BJ (cell line): Measurements from ENCODE around the gene MAP1LC3B2. TPM values are rescaled to one million over a fixed set of nuclear protein-coding genes. Genes with fewer than 3 reads are reported as not detected.

Experiments
- CTCF ChIA-PET: fragments of 350-600 bp; formaldehyde crosslinking; extraction: SDS; loops from one replicate; lab custom pipeline; 2021; ENCODE audit warnings: antibody characterized with exemption, inconsistent platforms; lab: Yijun Ruan, JAX
- POLR2A ChIA-PET: fragments of 300-600 bp; sonication (Branson Sonifier 250); formaldehyde crosslinking; extraction: SDS; loops from one replicate; lab custom pipeline; 2021; ENCODE audit warnings: antibody characterized with exemption; lab: Charles Lee
- DNase-seq: peaks from one replicate; pipeline ENCODE4 v3.0.0-alpha.2; 2011; ENCODE audit warnings: low read depth
- H3K27me3 ChIP-seq: 2 replicates; pipeline ENCODE4 v1.6.0; 2011; ENCODE audit warnings: low read length; ENCODE audit not compliant: control insufficient read depth, insufficient read depth
- H3K36me3 ChIP-seq: 2 replicates; pipeline ENCODE4 v1.5.1; 2011; ENCODE audit warnings: low read length; ENCODE audit not compliant: control insufficient read depth, insufficient read depth
- H3K4me3 ChIP-seq: 2 replicates; pipeline ENCODE4 v1.5.1; 2011; ENCODE audit warnings: low read depth, mild to moderate bottlenecking, control low read depth, low read length
- polyA plus RNA-seq: library from polyadenylated mRNA; depleted of rRNA; stranded (reverse); fragments of >200 nt; gene quantifications from 2 replicates; pipeline ENCODE4 v1.2.3, GENCODE V29; 2011
- TF ChIP-seq, protein P1 (sequence below): IDR thresholded peaks from 2 replicates; pipeline ENCODE4 v1.5.1; 2011; ENCODE audit warnings: low read depth, mild to moderate bottlenecking, control low read depth, inconsistent platforms, low read length, moderate library complexity; ENCODE audit not compliant: insufficient read depth

Gene MAP1LC3B2
- polyA plus RNA-seq, 1 experiment = 1.6 TPM

DNA sequence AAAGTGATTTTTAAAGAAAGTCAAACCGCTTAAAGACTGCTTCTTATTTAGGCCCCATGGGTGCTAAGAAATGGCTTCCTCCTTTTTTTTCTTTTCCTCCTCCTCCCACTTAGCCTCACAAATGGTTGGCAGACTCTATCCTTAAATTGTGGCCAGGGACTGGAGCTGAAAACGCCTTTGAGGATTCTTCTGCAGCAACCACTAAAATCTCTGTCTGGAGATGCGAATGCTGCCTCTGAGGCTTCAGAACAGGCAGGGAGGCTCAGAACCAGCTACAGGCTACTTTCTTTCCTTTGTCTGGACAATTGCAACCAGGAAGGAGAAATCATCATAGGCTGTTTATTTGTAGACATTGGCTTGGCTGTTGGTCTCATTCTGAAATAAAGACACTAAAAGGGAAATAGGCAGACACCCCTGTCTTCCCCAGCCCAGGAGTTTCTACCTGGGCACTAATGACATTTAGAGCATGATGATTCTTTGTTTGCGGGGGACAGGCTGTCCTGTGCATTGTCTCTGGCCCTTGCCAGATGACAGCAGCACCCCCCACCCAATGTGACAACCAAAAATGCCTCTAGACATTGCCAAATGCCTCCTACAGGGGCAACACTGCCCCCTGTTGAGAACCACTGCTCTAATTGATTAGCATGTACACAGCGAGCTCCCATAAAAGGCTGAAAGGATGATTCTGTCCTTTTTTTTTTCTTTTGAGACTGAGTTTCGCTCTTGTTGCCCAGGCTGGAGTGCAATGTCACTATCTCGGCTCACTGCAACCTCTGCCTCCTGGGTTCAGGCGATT lies 50.3 kb downstream of the MAP1LC3B2 start:
- Histone ChIP-seq H3K36me3 (no peaks in the 10 kb centered on the region), H3K27me3 (peaks cover 2% of the 10 kb centered on the region; the same call in 1 of the 2 replicates), H3K4me3 (no peak overlapping the region)
- DNase-seq = no peak
- TF ChIP-seq, protein P1, sequence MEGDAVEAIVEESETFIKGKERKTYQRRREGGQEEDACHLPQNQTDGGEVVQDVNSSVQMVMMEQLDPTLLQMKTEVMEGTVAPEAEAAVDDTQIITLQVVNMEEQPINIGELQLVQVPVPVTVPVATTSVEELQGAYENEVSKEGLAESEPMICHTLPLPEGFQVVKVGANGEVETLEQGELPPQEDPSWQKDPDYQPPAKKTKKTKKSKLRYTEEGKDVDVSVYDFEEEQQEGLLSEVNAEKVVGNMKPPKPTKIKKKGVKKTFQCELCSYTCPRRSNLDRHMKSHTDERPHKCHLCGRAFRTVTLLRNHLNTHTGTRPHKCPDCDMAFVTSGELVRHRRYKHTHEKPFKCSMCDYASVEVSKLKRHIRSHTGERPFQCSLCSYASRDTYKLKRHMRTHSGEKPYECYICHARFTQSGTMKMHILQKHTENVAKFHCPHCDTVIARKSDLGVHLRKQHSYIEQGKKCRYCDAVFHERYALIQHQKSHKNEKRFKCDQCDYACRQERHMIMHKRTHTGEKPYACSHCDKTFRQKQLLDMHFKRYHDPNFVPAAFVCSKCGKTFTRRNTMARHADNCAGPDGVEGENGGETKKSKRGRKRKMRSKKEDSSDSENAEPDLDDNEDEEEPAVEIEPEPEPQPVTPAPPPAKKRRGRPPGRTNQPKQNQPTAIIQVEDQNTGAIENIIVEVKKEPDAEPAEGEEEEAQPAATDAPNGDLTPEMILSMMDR = no peak
- ChIA-PET POLR2A (no interaction called here), CTCF (interaction anchor here (0.7 to 2.9 kb wide), 6 partner anchors 10 to 1695 kb away, joined by 3 to 13 read pairs (median 3); no protein-coding TSS in a partner anchor)

DNA sequence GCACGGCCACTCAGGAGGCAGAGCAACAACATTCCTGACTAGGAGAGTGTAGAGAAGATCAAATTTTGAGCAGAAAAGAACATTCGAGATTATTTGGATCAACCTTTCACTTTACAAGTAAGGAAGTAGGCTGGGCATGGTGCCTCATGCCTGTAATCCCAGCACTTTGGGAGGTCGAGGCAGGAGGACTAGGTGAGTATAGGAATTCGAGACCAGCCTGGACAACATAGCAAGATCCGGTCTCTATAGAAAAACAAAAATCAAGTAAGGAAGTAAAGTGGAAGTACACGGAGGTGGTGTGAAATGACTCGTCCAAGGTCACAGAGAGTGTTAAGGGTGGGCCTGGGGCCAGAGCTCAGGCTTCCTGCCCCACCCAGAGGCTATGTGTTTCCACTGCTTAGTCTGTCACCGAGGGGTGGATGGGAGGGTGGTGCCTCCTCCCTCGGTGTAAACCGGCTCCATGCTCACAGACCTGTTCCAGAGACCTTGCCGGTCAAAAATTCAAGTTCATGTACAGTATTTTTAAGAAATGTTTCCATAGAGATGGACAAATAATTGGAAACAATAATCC lies 51.9 kb downstream of the MAP1LC3B2 start:
- TF ChIP-seq, protein P1 = no peak
- Histone ChIP-seq H3K36me3 (no peaks in the 10 kb centered on the region), H3K4me3 (no peak overlapping the region), H3K27me3 (peaks cover 2% of the 10 kb centered on the region; the same call in 1 of the 2 replicates)
- ChIA-PET POLR2A (no interaction called here), CTCF (interaction anchor here (1.3 to 2.9 kb wide), 3 partner anchors 8 to 613 kb away, joined by 4 to 13 read pairs (median 9); no protein-coding TSS in a partner anchor)
- DNase-seq = no peak

DNA sequence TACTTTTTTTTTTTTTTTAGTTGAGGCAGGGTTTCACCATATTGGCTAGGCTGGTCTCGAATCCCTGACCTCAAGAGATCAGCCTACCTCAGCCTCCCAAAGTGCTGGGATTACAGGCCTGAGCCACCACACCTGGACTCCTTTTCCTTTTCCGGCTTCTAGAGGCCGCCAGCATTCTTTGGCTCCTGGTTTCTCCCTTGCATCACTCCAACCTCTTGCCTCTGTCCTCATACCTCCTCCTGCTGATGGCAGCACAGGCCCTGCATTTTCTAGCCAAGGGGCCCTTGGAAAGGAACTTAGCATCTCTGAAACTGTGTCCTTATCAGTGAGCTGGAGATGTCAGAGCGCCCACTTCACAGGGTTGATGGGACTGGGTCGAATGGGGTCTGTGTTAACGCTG lies 53.3 kb downstream of the MAP1LC3B2 start:
- Histone ChIP-seq H3K36me3 (no peaks in the 10 kb centered on the region), H3K27me3 (peaks cover 3% of the 10 kb centered on the region; the same call in 1 of the 2 replicates), H3K4me3 (no peak overlapping the region)
- POLR2A ChIA-PET = no interaction called here
- TF ChIP-seq, protein P1 = no peak
- DNase-seq = no peak
- CTCF ChIA-PET = no interaction called here

DNA sequence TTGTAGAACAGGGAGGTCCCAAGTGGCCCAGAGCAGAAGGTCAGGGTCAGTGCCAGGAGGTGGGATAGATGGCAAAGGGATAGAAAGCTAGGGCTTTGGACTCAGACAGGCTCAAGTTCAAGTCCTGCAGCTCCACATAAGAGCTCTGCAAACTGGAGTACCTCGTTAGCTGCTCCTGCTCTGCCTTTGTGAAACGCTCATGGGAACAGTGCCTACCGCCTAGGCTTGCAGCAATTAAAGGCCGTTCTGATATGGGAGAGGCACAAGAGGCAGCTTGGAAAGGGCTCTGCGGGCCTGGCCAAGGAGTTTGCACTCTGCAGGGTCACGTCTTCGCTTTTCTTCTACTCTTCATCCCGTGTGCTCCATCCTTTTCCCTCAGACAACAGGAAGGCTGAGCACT lies 54.1 kb downstream of the MAP1LC3B2 start:
- Histone ChIP-seq H3K27me3 (peaks cover 4% of the 10 kb centered on the region), H3K36me3 (no peaks in the 10 kb centered on the region), H3K4me3 (no peak overlapping the region)
- ChIA-PET CTCF (no interaction called here), POLR2A (no interaction called here)
- no peak for DNase-seq
- TF ChIP-seq, protein P1 = no peak

DNA sequence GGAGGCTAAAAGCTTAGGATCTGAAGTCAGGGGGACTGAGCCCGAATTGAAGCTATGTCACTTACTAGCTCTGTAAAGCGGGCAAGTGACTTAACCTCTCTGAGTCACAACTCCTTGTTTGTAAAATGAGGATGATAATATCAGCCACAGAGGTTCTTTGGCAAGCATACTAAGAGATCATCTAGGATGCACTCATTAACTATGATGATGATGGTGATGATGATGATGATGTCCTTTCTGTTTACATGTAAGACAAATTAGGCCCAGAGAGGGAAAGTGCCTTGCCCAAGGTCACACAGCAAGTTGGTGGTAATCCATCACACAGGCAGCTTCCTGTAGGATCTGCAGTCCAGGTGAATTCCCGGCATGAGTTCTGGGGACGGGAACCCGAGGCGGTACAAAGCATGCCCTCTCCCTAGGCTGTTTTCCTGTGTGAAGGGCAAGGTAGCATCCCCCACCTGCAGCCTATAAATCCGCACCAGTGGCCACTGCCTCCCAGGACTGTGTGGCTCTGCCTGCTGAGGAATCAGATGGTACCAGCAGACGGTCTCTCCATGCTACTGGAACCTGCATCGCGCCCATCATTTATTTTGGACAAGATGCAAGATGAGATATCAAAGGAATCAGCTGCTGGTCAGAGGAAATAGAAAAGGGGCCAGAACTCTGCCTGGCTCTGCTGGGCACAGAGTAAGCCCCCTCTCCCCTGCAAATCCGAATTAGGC lies 55.2 kb downstream of the MAP1LC3B2 start:
- Histone ChIP-seq H3K4me3 (no peak overlapping the region), H3K36me3 (no peaks in the 10 kb centered on the region), H3K27me3 (peaks cover 6% of the 10 kb centered on the region)
- POLR2A ChIA-PET = no interaction called here
- CTCF ChIA-PET = no interaction called here
- no peak for DNase-seq
- TF ChIP-seq, protein P1 = no peak
